Stimulated activated CD4-positive, alpha-beta T cell treated with anti-CD3 and anti-CD28 coated beads, Interleukin-1b, Interleukin-23, amount 100 ng/mL, for 4 hours (primary cell): Measurements from ENCODE around the gene CEP131.
A peak's percentile ranks its signal among the peaks of the same experiment; 100 is the strongest.
"Not testable (repeated sequence)": the region's sequence is repeated elsewhere in the genome, so short reads cannot be mapped to it uniquely, and the experiment has no call there.

Source experiments
- DNase-seq, 2 donors: peaks; one replicate each; pipeline ENCODE4 v3.0.0-alpha.2; 2020; ENCODE audit warnings: low read depth in 2 of 2

The CEP131 gene

GRCh38 chr17:81238815-81239713 is 16.3 kb upstream of the CEP131 start, which contains the start of the genes NDUFAF8 and TEPSIN:
NDUFAF8 (plus strand) TSS chr17:81239318; CDS start chr17:81239364, 46 bp downstream.
TEPSIN (minus strand) TSS chr17:81239055; CDS start chr17:81239033, 22 bp downstream.
- peak; percentile 86 to 88 for DNase-seq

GRCh38 chr17:81238490-81238814 is 15.7 kb upstream of the CEP131 start:
- DNase-seq, result no peak

DNA sequence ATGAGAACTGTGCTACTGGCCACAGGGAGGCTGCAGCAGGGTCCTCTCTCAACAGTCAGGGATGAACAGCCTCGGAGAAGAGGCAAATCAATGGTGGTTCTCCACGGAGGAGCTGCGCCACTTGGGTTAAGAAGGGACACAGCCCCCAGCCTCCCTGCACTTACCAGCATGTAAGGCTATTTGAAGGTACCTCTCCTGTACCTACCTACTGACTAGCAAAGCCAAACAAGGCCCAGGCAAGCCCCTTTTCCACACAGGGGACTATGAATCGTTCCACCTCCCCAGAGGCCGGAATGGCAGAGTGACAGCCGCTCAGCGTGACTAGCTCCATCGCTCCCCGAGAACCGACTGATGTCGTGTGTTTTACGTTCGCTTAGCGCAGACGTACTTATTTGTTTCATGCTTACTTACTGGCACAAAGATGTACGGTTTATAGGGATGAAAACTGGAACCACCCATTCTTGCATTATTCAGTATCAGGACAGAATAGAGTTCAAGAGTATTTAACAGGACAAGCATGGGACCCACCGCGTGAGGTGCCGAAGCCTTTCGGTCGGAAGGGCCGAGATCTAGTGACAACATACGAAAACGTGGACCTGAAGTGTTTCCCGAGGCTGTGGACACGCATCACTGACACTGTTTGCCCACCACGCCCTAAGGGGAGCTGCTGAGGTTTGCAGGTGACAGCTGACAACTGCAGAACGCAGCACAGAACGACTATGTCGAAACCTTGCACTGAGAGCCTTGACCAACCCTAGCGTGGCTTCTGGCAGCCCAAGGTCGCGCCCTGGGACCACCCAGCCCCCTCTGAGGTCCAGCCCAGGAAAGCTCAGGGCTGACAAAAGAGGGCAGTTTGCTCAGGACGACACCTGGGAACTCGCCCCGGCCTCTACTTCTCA is 15.1 kb upstream of the CEP131 start:
- no peak for DNase-seq

- no peak for DNase-seq
Observed at GRCh38 chr17:81236784-81237183, 14.0 kb upstream of the CEP131 start.

DNA sequence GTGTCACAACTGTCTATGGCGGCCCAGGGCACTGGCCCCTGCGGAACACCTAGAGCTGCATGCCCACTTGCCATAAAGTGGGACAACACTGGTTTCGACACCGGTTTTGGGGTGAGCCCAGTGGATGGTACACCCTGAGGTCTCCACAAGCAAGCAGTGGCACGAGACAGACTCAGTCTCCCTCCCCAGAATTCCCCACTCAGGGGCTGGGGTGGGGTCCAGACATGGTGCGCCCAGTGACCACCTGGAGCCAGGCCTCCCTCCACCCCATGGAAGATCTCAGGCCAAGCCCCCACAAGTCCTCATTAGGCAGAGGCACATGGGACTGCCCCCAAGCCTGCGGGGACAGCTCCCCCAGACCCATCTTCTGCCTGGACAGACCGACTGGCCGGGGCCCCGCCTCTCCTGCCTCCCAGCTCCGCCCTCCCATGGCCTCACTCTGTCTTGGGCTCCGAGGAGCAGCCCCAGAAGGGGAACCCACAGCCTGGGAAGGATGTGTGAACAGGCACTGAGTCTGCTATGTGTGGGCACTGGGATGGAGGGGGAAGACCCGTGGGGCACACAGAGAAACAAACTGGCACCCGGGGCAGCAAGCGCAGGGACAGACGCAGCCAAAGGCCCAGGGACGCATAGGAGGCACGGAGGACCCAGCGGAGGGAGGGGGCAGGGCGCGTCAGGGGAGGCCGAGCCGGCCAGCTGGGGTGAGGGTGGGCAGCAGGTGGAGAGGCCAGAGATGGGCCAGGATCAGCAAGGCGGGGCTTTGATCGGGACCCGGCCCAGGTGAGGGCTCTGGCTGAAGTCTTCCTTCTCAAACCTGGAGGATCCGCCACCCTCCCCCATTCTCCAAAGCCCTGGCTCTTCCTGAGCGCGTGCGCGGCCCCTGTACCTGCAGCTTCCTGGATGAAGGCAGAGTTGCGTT is 13.3 kb upstream of the CEP131 start:
- no peak for DNase-seq

DNA sequence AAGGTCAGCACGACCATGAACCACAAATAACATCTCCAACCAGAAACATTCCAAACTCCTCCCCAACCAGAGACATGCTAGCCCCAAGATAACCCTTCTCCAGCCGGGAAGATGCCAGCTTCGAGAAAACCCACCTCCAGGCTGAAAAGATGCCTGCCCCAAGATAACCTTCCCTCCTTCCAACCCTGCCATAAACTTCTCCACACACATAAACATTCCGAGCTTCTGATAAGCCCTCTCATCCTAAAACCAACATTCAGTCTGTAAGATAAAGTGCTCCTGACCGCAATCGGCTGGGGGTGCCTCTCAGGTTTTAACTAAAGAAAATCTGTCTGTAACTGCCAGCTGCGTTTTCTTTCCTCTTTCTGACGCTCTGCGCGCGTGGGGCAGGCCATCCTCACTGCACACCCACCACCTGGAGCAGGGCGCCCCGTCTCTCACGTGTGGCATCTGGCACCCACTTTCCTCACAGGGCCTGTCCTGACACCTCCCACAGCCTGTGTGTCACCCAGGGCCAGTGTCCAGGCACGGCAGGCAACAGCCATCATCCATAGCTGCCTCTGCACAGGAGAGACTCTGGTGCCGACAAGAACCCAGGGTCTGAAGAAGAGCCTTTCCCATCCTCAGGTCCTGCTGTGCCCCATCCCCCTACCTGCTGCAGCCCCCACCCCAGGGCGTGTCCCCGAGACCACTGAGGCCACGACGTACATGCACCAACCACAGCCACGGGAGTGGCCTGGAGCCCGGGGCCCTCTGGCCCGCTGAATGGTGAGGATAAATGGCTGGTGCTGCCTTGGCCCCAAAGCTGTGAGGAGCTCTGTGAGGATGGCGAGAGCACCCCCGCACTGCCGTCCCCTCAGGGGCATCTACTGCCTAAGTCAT is 12.4 kb upstream of the CEP131 start:
- no peak for DNase-seq

DNA sequence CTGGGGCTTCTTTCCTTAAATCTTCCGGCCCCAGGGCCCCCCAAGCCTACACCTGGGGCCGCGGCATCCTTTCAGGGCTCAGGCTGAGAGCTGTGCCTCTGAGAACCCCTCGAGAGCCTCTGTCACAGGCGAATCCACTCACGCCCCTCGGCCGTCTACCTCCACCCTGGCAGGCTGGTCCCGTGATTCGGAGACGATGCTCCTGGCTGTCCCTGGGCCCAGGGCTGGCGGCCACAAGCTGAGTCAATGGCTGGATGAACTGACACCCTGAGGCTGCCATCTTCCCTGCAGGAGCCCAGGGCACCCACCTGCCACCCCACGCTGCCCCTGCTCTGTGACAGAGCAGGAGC is 11.7 kb upstream of the CEP131 start:
- DNase-seq, result no peak

- no peak for DNase-seq
Observed at GRCh38 chr17:81233811-81234505, 11.2 kb upstream of the CEP131 start.

DNA sequence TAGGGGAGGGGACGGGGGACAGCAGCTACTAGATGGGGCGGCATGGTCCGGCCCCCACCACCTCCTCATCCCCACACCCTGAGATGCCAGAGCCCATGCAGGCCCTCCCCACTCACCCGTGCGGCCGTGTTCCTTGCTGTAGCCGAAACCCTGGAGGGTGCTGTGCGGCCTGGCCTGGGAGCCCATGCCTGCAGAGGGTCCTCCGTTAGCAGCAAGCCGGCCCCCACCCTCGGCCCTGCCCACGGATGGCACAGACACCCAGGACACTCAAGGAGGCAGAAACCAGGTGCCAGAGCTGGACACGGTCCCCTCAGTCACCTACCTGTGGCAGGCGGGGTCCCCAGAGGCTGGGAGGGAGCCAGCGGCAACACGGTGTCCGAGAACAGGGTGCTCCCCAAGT is 10.6 kb upstream of the CEP131 start:
- no peak for DNase-seq

DNA sequence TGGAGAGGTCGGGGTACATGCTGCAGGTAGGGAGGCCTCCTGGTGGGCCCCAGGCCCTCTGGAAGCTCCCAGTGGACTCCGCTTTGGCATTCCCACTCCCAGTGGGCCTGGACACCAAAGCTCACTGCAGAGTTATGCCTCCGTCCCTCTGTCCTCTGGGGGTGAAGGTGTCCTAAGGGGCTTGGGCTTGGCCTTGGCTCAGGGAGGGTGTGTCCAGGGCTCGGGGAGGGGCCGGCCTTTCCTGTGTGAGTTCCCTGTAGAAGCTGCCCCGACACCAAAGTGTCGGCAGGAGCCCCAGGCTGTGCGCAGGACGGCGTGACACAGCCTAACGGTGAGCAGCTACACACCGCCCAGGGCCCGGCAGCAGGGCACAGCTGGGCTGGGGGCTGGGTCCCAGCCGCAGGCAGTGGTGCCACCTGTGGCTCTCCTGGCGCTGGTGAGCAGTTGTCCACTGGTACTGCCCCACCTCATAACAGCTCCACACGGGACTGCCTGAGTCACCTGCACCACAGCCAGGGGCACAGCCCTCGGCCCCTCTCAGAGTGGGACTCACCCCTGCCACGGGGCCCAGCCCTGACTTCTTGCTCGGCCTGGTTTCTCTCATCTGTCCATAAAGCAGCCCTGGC is 10.0 kb upstream of the CEP131 start:
- DNase-seq, result no peak

- DNase-seq, result no peak
Observed at GRCh38 chr17:81231766-81232581, 9.2 kb upstream of the CEP131 start.

- no peak for DNase-seq
Observed at GRCh38 chr17:81231121-81231645, 8.4 kb upstream of the CEP131 start.

DNA sequence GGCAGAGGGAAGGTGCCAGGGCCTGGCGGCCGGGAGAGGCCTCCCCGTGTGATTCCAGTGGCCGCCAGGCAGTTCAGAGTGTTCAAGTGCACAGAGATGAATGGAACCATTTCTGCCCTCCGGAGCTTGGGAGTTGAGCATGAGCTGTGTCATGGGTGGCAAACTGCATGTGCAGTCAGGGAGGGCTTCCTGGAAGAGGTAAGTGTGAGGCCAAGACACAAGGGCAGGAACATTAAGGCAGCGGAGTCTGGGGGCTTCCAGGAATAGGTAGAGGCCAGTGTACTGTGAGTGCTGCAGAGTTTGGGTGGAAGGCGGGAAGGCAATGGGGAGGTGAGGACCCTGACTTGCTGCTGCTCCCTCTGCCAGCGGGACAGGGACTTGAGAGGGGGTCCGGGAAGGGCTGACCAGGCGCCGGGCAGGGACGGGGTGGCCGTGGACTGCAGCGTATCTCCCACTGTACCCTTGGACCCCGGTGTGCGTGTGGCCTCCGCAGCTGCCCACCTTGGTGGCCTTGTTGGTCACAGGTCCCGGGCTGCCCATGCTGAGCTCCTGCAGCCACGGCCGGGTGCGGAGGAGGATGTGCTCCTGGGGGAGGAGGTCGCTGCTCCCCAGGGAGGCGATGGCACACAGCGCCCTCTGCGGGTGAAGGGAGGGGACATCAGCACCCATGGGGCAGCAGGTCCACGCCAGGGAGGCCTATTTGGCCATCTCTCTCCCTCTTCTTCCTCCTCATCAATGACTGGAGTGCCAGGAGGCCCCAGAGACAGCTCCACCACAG is 7.5 kb upstream of the CEP131 start:
- DNase-seq, result no peak

DNA sequence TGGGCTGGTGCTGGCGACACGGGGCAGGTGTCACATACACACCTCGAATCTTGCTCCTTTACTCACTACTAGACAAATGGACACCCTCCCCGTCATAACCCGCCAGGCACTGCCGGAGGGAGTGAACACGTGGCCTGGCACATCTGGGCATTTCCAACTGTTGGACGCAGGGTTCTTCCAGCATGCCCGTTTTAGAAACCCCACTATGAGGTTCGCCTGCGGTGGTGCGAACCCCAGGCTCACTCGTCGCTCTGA is 6.8 kb upstream of the CEP131 start:
- DNase-seq, result no peak

GRCh38 chr17:81228834-81229665 is 6.3 kb upstream of the CEP131 start:
- no peak for DNase-seq

DNA sequence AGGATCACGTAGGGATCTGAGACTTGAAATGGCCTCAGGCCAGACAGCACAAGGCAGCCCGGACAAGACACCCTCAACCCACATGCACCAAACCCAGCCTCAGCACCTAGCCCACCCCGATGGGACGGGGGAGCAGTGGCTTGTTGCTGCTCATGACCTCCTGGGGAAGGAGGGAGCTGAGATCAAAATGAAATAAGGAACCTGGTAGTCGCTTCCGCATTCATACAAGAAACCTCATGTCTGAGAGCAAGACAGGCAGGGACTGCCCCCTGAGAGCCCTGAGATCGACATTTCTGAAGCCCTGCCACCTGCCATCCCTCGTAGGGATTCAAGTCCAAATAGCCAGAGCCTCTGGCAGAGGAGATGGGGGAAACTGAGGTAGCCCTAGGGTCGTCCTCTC is 5.7 kb upstream of the CEP131 start:
- DNase-seq, result no peak

DNA sequence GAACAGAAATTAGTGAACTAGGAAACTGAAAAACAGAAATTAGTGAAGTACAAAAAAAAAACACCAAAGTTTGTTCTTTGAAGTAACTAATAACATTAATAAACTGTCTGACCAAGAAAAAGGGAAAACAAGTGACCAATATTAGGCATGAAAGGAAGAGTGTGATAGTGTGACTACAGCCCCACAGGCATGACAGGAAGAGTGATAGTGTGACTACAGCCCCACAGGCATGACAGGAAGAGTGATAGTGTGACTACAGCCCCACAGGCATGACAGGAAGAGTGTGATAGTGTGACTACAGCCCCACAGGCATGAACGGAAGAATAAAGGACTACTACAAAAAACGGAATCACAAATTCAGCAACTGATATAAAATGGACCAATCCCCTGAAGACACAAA is 4.9 kb upstream of the CEP131 start:
- not testable (repeated sequence) for DNase-seq
